Measurements from ENCODE around the gene FFAR1.
A peak's percentile ranks its signal among the peaks of the same experiment; 100 is the strongest.

Gene FFAR1

GRCh38 chr19:35347171-35347929, at the start of gene FFAR1:
Gene FFAR1, plus strand, starts transcription at chr19:35347902. Its CDS starts 3,650 bp downstream, at chr19:35351552.
- Mint-ChIP-seq H3K27ac (ENCODE audit: low read depth) (peak within 1 kb of the TSS; percentile 87), H3K27me3 (peaks cover 46% of the 10 kb centered on the region), H3K36me3 (ENCODE audit: insufficient read depth) (peaks cover 8% of the 10 kb centered on the region), H3K4me3 (peak within 1 kb of the TSS; percentile 32), H3K9me3 (no peaks in the 10 kb centered on the region), H3K4me1 (peaks cover 18% of the 10 kb centered on the region)
- no peak for DNase-seq (ENCODE audit: low spot score in 2 of 2)
- peak; percentile 54 for ATAC-seq (replicated peaks; ENCODE audit: extremely low read depth, poor library complexity, severe bottlenecking)

- H3K9me3 Mint-ChIP-seq: no peaks in the 10 kb centered on the region
- ATAC-seq (replicated peaks; ENCODE audit: extremely low read depth, poor library complexity, severe bottlenecking) (no peak), DNase-seq (ENCODE audit: low spot score in 2 of 2) (no peak)
- no peaks in the 10 kb centered on the region for H3K27me3 Mint-ChIP-seq
- H3K4me3 Mint-ChIP-seq: no peak overlapping the region
- no peak overlapping the region for H3K27ac Mint-ChIP-seq (ENCODE audit: low read depth)
- H3K4me1 Mint-ChIP-seq: no peaks in the 10 kb centered on the region
- no peaks in the 10 kb centered on the region for H3K36me3 Mint-ChIP-seq (ENCODE audit: insufficient read depth)
Measured at GRCh38 chr19:35297922-35298321, 49.8 kb upstream of the FFAR1 start.

- H3K27me3 Mint-ChIP-seq: no peaks in the 10 kb centered on the region
- H3K4me1 Mint-ChIP-seq: no peaks in the 10 kb centered on the region
- H3K36me3 Mint-ChIP-seq (ENCODE audit: insufficient read depth): no peaks in the 10 kb centered on the region
- no peaks in the 10 kb centered on the region for H3K9me3 Mint-ChIP-seq
- DNase-seq (ENCODE audit: low spot score in 2 of 2) (no peak), ATAC-seq (replicated peaks; ENCODE audit: extremely low read depth, poor library complexity, severe bottlenecking) (no peak)
- no peak overlapping the region for H3K27ac Mint-ChIP-seq (ENCODE audit: low read depth)
- no peak overlapping the region for H3K4me3 Mint-ChIP-seq
Measured at GRCh38 chr19:35298561-35298972, 49.1 kb upstream of the FFAR1 start.

GRCh38 chr19:35299523-35300338, 48.0 kb upstream of the FFAR1 start:
- no peak overlapping the region for H3K27ac Mint-ChIP-seq (ENCODE audit: low read depth)
- H3K27me3 Mint-ChIP-seq: no peaks in the 10 kb centered on the region
- ATAC-seq (replicated peaks; ENCODE audit: extremely low read depth, poor library complexity, severe bottlenecking): no peak
- no peak overlapping the region for H3K4me3 Mint-ChIP-seq
- no peak for DNase-seq (ENCODE audit: low spot score in 2 of 2)
- H3K9me3 Mint-ChIP-seq: no peaks in the 10 kb centered on the region
- no peaks in the 10 kb centered on the region for H3K36me3 Mint-ChIP-seq (ENCODE audit: insufficient read depth)
- H3K4me1 Mint-ChIP-seq: no peaks in the 10 kb centered on the region

GRCh38 chr19:35300339-35300649, 47.4 kb upstream of the FFAR1 start:
- Mint-ChIP-seq H3K27ac (ENCODE audit: low read depth) (no peak overlapping the region), H3K4me1 (no peaks in the 10 kb centered on the region), H3K4me3 (no peak overlapping the region), H3K27me3 (no peaks in the 10 kb centered on the region), H3K36me3 (ENCODE audit: insufficient read depth) (no peaks in the 10 kb centered on the region), H3K9me3 (no peaks in the 10 kb centered on the region)
- no peak for ATAC-seq (replicated peaks; ENCODE audit: extremely low read depth, poor library complexity, severe bottlenecking)
- DNase-seq (ENCODE audit: low spot score in 2 of 2): no peak

- no peak for DNase-seq (ENCODE audit: low spot score in 2 of 2)
- H3K4me1 Mint-ChIP-seq: no peaks in the 10 kb centered on the region
- H3K4me3 Mint-ChIP-seq: no peak overlapping the region
- H3K9me3 Mint-ChIP-seq: no peaks in the 10 kb centered on the region
- peaks cover 2% of the 10 kb centered on the region for H3K36me3 Mint-ChIP-seq (ENCODE audit: insufficient read depth)
- ATAC-seq (replicated peaks; ENCODE audit: extremely low read depth, poor library complexity, severe bottlenecking): no peak
- H3K27ac Mint-ChIP-seq (ENCODE audit: low read depth): no peak overlapping the region
- H3K27me3 Mint-ChIP-seq: no peaks in the 10 kb centered on the region
Measured at GRCh38 chr19:35301961-35302360, 45.7 kb upstream of the FFAR1 start.

- H3K27ac Mint-ChIP-seq (ENCODE audit: low read depth): no peak overlapping the region
- no peaks in the 10 kb centered on the region for H3K4me1 Mint-ChIP-seq
- no peak overlapping the region for H3K4me3 Mint-ChIP-seq
- H3K36me3 Mint-ChIP-seq (ENCODE audit: insufficient read depth): peaks cover 2% of the 10 kb centered on the region
- H3K27me3 Mint-ChIP-seq: no peaks in the 10 kb centered on the region
- no peak for ATAC-seq (replicated peaks; ENCODE audit: extremely low read depth, poor library complexity, severe bottlenecking)
- no peaks in the 10 kb centered on the region for H3K9me3 Mint-ChIP-seq
- no peak for DNase-seq (ENCODE audit: low spot score in 2 of 2)
Measured at GRCh38 chr19:35302446-35302845, 45.3 kb upstream of the FFAR1 start.

GRCh38 chr19:35303357-35303915, 44.3 kb upstream of the FFAR1 start:
- no peak overlapping the region for H3K4me3 Mint-ChIP-seq
- no peak for ATAC-seq (replicated peaks; ENCODE audit: extremely low read depth, poor library complexity, severe bottlenecking)
- no peaks in the 10 kb centered on the region for H3K4me1 Mint-ChIP-seq
- H3K27ac Mint-ChIP-seq (ENCODE audit: low read depth): no peak overlapping the region
- peaks cover 2% of the 10 kb centered on the region for H3K36me3 Mint-ChIP-seq (ENCODE audit: insufficient read depth)
- no peak for DNase-seq (ENCODE audit: low spot score in 2 of 2)
- H3K27me3 Mint-ChIP-seq: peaks cover 6% of the 10 kb centered on the region
- no peaks in the 10 kb centered on the region for H3K9me3 Mint-ChIP-seq

- Mint-ChIP-seq H3K4me3 (no peak overlapping the region), H3K36me3 (ENCODE audit: insufficient read depth) (peaks cover 2% of the 10 kb centered on the region), H3K27ac (ENCODE audit: low read depth) (no peak overlapping the region), H3K4me1 (no peaks in the 10 kb centered on the region), H3K27me3 (peaks cover 12% of the 10 kb centered on the region), H3K9me3 (no peaks in the 10 kb centered on the region)
- no peak for DNase-seq (ENCODE audit: low spot score in 2 of 2)
- ATAC-seq (replicated peaks; ENCODE audit: extremely low read depth, poor library complexity, severe bottlenecking): no peak
Measured at GRCh38 chr19:35304036-35304435, 43.7 kb upstream of the FFAR1 start.

GRCh38 chr19:35305181-35305580, 42.5 kb upstream of the FFAR1 start:
- DNase-seq (ENCODE audit: low spot score in 2 of 2) (no peak), ATAC-seq (replicated peaks; ENCODE audit: extremely low read depth, poor library complexity, severe bottlenecking) (no peak)
- no peaks in the 10 kb centered on the region for H3K4me1 Mint-ChIP-seq
- H3K27ac Mint-ChIP-seq (ENCODE audit: low read depth): no peak overlapping the region
- peaks cover 2% of the 10 kb centered on the region for H3K36me3 Mint-ChIP-seq (ENCODE audit: insufficient read depth)
- no peak overlapping the region for H3K4me3 Mint-ChIP-seq
- peaks cover 20% of the 10 kb centered on the region for H3K27me3 Mint-ChIP-seq
- H3K9me3 Mint-ChIP-seq: no peaks in the 10 kb centered on the region

- ATAC-seq (replicated peaks; ENCODE audit: extremely low read depth, poor library complexity, severe bottlenecking): no peak
- Mint-ChIP-seq H3K36me3 (ENCODE audit: insufficient read depth) (peaks cover 2% of the 10 kb centered on the region), H3K4me1 (no peaks in the 10 kb centered on the region), H3K9me3 (no peaks in the 10 kb centered on the region), H3K4me3 (no peak overlapping the region), H3K27ac (ENCODE audit: low read depth) (no peak overlapping the region), H3K27me3 (peaks cover 20% of the 10 kb centered on the region)
- no peak for DNase-seq (ENCODE audit: low spot score in 2 of 2)
Measured at GRCh38 chr19:35306473-35307246, 41.0 kb upstream of the FFAR1 start.

GRCh38 chr19:35307931-35308330, 39.8 kb upstream of the FFAR1 start:
- Mint-ChIP-seq H3K27ac (ENCODE audit: low read depth) (peak overlapping the region; percentile 6), H3K27me3 (peaks cover 20% of the 10 kb centered on the region), H3K4me1 (no peaks in the 10 kb centered on the region), H3K36me3 (ENCODE audit: insufficient read depth) (peaks cover 2% of the 10 kb centered on the region), H3K4me3 (no peak overlapping the region), H3K9me3 (no peaks in the 10 kb centered on the region)
- ATAC-seq (replicated peaks; ENCODE audit: extremely low read depth, poor library complexity, severe bottlenecking) (no peak), DNase-seq (ENCODE audit: low spot score in 2 of 2) (no peak)
